GM19240 (cell line): Measurements from ENCODE around the gene TIGD1.
"Not testable (repeated sequence)": the region's sequence is repeated elsewhere in the genome, so short reads cannot be mapped to it uniquely, and the experiment has no call there.

Experiments
- DNase-seq: peaks from one replicate; pipeline ENCODE4 v3.0.0; 2011; ENCODE audit warnings: low spot score; ENCODE audit not compliant: insufficient read length

Gene TIGD1

DNA sequence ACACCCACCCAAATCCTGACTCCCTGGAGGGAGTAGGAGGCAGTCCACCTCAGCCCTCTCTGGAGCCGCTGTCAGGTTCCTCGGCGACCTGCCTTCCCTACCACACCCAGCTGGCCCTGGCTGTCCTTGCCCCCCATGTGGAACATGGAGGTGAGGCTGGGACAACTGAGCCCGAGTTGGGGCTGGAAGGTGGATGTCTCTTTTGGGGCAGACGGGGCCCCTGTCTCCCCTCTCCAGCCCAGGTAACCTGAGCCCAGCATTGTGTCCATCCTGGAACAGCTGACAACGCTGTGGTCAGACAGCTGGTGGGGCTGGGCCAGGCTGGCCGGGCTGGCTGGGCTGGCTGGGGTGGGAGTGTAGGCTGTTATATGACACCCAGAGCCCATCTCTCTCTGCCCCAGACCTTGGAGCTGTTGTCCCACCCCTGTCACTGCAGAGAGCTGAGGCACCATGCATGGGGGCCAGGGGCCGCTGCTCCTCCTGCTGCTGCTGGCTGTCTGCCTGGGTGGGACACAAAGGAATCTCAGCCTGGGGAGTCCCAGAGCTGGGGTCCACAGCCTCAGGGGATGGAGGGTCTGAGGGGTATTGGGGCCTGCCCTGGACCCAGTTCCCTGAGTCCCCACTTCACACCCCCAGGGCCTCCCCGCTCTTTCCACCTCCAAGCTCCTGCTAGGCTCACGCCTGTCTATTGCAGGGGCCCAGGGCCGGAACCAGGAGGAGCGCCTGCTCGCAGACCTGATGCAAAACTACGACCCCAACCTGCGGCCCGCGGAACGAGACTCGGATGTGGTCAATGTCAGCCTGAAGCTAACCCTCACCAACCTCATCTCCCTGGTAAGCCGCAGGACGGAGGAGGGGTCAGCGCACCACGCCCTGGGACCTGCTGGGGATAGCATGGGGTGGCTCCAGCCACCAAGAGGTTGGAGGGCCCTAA lies 10.8 kb downstream of the TIGD1 start, which contains the start of gene CHRNG:
TSS of gene CHRNG (plus strand) at position 395 of the 934 bp plus-strand sequence. CDS start at position 451, 56 bp downstream.
- DNase-seq = no peak

DNA sequence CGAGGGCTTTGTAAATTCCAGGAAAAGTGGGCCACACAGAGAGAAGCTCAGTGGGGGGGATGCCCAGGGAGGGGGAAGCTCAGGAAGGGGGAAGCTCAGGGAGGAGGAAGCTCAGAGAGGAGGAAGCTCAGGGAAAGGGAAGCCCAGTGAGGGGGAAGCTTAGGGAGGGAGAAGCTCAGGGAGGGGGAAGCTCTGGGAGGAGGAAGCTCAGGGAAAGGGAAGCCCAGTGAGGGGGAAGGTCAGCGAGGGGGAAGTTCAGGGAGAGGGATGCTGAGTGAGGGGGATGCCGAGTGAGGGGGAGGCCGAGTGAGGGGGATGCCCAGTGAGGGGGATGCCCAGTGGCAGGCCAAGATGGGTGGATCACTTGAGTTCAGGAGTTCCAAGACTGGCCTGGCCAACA lies 11.7 kb downstream of the TIGD1 start:
- DNase-seq = no peak

DNA sequence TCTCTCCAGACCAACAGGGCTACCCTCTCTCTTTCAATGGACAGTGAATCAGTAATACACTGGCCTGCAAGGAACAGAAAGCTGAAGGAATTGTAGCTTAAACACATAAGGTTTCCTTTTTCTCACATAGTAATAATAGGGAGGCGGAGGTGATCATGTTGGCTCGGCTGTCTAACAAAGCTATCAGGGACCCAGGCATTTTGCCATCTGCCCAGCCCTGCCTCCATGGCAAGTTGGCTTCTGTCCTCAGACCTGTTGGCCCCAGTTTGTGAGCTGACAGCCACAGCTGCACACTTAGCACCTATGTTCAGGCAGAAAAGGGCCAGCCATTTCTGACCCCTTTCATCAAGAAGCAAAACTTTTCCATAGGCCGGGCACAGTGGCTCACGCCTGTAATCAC lies 12.9 kb downstream of the TIGD1 start:
- no peak for DNase-seq

DNA sequence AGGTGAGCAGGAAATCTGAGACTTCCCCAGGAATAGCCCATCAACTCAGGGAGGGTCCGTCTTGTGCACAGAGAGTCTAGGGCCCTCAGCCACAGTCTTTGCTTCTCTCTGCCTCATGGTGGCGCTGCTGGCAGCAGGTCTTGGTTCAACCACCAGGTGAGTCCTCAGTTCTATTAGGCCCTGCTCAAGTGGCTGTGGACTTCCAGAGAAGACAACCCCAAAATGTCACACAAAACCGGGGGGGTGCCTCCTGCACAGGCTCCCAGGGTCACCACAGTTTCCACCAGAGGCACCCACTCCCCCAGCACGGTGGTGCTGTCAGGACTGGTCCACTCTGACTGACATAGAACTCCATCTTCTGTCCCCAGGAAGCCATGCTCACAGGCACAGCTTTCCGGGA lies 13.3 kb downstream of the TIGD1 start:
- no peak for DNase-seq

DNA sequence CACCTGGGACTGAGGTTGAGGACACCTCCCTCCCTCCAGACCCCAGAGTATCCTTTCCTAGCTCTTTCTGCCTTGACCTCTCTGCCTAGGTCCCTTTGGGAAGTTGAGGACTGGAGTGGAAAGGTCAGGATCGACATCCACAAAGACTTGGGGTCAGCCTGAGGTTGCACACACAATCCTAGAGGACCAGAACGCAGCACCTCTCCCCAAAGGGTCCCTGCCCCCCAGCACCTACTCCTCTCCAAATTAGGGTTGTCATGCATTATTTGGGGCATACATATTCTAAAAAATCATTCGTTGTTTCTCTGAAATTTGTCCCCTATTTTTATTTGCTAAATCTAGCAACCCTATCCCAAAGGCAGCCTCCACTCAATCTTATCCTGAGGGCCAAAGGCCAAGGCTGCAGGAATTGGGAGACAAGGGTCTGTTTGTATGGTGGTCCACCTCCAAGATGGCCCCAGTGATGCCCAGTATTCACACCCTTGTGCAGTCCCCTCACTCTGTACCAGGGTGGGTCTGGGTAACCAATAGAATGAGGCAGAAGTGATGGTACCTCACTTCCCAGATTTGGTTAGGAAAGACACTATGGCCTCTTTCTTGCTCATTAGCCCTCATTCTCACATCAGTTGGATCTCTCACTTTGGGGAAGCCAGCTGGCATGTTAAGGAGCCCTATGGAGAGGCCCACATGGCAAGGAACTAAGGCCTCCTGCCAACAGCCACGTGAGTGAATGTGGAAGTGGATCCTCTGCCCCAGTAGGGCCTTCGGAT lies 14.4 kb downstream of the TIGD1 start:
- DNase-seq = no peak

DNA sequence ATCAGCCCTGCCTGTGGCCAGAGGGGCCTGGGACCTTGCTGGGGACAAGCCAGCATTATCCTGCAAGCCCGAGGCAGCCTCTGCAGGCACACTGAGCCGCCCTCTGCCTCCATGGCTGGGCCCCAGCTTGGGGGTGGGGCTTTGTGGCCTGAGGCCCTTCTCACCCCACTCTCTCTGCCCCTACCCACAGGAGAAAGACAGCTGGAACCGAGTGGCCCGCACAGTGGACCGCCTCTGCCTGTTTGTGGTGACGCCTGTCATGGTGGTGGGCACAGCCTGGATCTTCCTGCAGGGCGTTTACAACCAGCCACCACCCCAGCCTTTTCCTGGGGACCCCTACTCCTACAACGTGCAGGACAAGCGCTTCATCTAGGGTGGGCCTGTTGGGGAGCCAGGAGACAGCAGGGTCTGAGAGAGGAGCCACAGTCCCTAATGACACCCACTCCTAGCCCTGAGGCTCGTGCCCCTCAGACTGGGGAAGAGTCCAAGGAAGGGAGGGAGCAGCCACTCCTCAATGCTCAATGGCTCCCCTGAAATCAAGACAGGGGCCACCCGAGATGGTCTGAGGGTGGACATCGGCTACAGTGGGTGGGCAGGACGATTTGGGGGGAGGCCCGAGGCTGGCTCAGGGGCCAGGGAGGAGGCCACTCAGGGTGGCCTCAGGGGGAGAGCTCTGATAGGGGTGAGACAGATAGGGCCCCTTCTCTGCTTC lies 15.3 kb downstream of the TIGD1 start:
- no peak for DNase-seq

DNA sequence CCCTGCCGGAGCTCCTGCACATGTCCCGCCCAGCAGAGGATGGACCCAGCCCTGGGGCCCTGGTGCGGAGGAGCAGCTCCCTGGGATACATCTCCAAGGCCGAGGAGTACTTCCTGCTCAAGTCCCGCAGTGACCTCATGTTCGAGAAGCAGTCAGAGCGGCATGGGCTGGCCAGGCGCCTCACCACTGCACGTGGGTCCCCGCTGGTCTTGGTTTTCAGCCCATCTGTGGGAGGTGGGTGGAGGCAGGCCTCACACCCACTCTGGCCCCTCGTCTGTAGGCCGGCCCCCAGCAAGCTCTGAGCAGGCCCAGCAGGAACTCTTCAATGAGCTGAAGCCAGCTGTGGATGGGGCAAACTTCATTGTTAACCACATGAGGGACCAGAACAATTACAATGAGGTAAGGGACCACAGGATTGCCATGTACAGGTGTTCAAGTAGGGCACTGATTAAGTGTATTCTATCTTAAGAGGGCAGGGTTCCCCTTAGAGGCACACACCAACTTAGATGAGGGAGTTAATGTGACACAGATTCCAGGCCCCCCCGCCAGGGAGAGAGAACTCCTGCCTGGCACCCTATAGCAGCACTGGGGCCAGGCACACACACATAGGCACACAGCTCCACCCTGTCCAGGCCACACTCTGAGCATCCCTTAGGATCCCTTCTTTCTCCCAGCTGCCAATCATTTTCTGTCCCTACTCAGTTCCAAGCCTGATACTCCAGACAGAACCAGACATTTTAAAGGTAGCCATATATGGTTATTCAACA lies 16.2 kb downstream of the TIGD1 start:
- DNase-seq = no peak

- DNase-seq = not testable (repeated sequence)
Observed at GRCh38 chr2:232532821-232533220, 17.5 kb downstream of the TIGD1 start.

- no peak for DNase-seq
Observed at GRCh38 chr2:232532419-232532818, 17.9 kb downstream of the TIGD1 start.

DNA sequence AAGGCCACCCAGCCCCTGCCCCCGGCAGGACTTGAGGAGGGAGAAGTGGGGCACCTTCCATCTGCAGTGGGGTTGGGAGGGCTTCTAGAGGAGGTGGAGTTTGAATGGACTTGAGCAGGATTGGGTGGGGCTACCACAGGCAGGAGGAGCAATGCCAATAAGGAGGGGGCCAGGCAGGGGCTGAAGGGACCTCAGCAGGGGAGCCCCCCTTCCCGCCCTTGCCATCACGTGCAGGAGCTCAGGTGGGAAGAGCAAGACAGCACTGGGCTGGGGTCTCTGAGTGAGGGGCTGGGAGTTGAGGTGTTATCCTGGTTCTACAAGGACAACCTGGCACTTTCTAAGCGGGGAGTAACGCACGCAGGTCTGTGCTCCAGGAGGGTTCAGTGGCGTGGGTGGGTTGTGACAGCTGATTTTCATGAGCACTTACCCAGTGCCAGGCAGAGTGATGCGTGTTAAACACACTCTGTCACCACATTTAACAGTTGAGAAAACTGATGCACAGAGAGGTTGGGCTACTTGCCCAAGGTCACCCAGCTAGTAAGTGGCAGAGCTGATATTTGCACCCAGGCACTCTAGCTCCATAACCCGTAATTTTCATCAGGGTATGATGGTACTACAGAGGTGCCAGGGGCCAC lies 19.6 kb downstream of the TIGD1 start:
- DNase-seq = no peak

DNA sequence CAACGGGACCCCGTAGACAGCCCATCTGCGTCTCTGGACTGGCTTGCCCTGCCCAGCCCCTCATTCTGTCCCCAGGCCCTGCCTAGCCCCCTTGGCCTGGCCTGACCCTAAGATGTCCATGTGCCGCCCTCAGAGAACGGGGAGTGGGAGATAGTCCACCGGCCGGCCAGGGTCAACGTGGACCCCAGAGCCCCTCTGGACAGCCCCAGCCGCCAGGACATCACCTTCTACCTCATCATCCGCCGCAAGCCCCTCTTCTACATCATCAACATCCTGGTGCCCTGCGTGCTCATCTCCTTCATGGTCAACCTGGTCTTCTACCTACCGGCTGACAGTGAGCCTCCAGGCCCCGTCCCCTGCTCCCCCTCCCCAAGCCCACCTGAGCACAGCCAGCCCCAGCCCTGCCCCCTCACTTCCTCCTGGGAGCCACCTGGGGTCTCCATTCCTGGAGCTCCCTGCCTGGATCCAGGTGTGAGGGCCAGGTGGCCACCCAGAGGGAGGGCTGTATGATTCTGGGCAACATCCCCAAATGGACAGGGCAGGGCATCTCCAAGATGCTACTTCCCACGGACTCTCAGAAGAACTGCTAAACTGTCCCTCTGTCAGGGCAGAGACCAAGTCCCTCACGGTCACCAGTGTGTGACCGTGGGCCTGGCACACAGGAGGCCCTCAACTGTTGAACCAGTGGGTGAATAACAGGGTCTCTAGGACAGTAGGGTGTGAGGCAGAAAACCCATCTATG lies 20.4 kb downstream of the TIGD1 start:
- DNase-seq = no peak

GRCh38 chr2:232528746-232529460 lies 21.5 kb downstream of the TIGD1 start:
- no peak for DNase-seq

GRCh38 chr2:232527905-232528470 lies 22.4 kb downstream of the TIGD1 start:
- DNase-seq = no peak

DNA sequence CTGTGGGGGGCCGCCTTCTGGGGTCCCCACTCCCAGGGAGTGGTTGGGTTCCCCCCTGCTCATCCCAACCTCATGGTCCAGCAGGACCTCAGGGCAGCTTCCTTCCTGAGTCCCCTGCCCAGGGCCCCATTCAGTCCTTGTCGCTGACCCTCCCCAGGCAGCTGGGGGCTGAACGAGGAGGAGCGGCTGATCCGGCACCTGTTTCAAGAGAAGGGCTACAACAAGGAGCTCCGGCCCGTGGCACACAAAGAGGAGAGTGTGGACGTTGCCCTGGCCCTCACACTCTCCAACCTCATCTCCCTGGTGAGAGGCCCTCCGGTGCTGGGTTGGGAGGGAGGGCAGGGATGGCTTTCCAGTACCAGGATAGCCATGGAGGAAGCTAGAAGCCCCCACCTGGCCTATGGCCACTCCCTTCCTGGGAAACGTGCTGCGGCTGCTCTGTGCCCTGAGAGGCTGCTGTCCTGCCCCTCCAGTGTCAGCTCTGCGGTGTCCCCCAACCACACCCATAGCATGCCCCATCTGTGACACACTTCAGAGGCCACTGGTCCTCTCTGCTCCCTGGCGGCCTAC lies 23.9 kb downstream of the TIGD1 start:
- DNase-seq = no peak

DNA sequence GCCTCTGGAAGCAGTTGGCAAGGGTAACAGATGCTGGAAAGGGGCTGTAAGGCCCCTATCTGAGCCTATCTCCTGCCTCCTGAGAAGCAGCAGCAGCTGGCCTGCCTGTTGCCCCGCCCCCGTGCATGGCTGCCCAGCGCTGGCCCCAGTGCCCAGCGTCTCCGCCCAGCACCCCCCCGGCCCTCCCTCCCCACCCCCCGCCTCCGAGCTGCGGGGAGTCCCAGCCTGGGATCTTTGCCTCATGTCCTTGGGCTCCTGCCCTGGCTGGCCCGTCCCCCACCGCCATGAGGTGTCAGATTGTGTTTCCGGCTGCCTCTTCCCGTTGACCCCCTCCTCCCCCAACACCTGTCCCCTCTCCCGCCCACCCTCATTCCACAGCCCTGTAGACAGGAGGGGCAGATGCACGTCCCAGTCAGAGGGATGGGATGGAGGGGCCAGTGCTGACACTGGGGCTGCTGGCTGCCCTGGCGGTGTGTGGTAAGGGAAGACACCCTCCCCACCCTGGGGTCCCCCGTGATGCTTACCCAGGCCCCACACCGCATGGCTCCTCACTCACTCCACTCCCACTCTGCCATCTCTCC lies 24.5 kb downstream of the TIGD1 start, which contains the start of gene CHRND:
TSS of gene CHRND (plus strand) at position 370 of the 581 bp plus-strand sequence. CDS start at position 426, 56 bp downstream.
- DNase-seq = no peak

GRCh38 chr2:232525199-232525598 lies 25.2 kb downstream of the TIGD1 start:
- no peak for DNase-seq

DNA sequence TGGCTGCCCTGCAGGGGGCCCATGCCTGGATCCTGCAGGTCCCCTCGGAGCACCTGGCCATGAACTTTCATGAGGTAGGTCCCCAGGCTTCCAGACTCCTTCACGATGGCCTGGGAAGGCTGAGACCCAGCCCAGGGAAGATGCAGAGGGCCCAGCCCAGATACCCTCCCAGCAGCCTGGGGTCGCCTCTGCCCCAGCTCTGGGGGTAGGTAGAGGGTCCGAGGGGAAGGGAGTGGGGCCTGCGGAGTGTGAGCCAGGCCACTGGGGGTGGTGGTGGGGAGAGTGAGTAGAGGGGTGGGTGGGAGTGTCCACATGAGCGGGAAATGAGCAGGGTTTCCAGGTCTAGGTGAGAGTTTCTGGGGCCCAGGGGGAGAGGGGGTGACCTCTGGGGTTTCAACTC lies 25.6 kb downstream of the TIGD1 start:
- no peak for DNase-seq
